Uterus (tissue), 4 donors: ENCODE results near the gene IGSF3. TPM values are rescaled to one million over a fixed set of nuclear protein-coding genes. Genes with fewer than 3 reads are reported as not detected.

Source experiments
- DNase-seq, 2 donors: peaks; one replicate each; pipeline ENCODE4 v3.0.0-alpha.2; 2019 to 2020
- H3K27ac ChIP-seq, 2 donors: fragments of 200-600 bp; sonication (generic); 1 replicate in 1 of 2; 2 replicates in 1 of 2; pipeline ENCODE4 v1.5.1; 2016 to 2018
- H3K27me3 ChIP-seq, 2 donors: fragments of 200-600 bp; sonication (generic); one replicate each; pipeline ENCODE4 v1.5.1; 2018 to 2019; ENCODE audit warnings: control low read depth in 1 of 2
- H3K36me3 ChIP-seq, 2 donors: fragments of 200-600 bp; sonication (generic); one replicate each; pipeline ENCODE4 v1.5.1; 2019; ENCODE audit warnings: control low read depth in 1 of 2
- H3K4me1 ChIP-seq, 2 donors: fragments of 200-600 bp; sonication (generic); one replicate each; pipeline ENCODE4 v1.5.1; 2018 to 2019; ENCODE audit warnings: control low read depth in 1 of 2
- H3K4me3 ChIP-seq, 2 donors: fragments of 200-600 bp; sonication (generic); 1 replicate in 1 of 2; 2 replicates in 1 of 2; pipeline ENCODE4 v1.5.1; 2018 to 2019; ENCODE audit warnings: mild to moderate bottlenecking in 1 of 2
- H3K9me3 ChIP-seq, 2 donors: fragments of 200-600 bp; sonication (generic); one replicate each; pipeline ENCODE4 v1.5.1; 2019; ENCODE audit warnings: control low read depth in 1 of 2
- POLR2A ChIP-seq, 2 donors: fragments of 450-650 bp; IDR thresholded peaks; one replicate each; pipeline ENCODE4 v1.6.1; 2016; ENCODE audit warnings: antibody characterized with exemption in 2 of 2, mild to moderate bottlenecking in 1 of 2, moderate library complexity in 1 of 2
- intact Hi-C: fragments of 100-400 bp; cut with DNase I; formaldehyde crosslinking; loops from one replicate; pipeline ENCODE4 v1.15.1; 2023; ENCODE audit warnings: low total_unique reads
- total RNA-seq, 4 donors: library from RNA; depleted of rRNA in 3 of 4; stranded (reverse); fragments of >200 nt in 3 of 4; gene quantifications; one replicate each; pipeline versions ENCODE4 v1.1.0 to v1.2.4, GENCODE V29; 2014 to 2023
- TF ChIP-seq, protein P1 (sequence below), 4 experiments: fragments of 200-600 bp in 2 of 4; fragments of 450-650 bp in 2 of 4; sonication (generic) in 2 of 4; IDR thresholded peaks; one replicate each; pipeline ENCODE4 v1.5.1; 2016 to 2019; ENCODE audit warnings: antibody characterized with exemption in 4 of 4, mild to moderate bottlenecking in 2 of 4, moderate library complexity in 1 of 4
- donor health status: DM: yes; HTN: yes; CAD: no.

Gene IGSF3
- total RNA-seq, 4 donors from 2014 or later: 3.8 to 35.6 (median 8.4) TPM

DNA sequence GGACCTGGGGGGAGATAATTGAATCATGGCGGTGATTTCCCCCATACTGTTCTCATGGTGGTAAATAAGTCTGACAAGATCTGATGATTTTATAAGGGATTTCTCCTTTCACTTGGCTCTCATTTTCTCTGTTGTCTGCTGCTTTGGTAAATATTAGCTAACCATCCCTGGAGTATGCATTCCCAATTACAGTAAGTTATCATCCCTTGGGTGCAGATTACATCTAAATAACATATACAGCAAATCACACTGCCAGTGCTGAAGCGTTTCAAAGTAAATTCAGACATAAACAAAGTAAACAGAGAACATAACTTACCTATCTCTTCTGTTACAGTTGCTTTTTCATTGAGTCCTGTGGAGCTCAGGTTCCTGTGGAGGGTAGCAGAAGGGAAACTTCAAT, 38.6 kb upstream of the IGSF3 start:
- Histone ChIP-seq H3K27me3 (no peaks in the 10 kb centered on the region), H3K9me3 (no peaks in the 10 kb centered on the region), H3K4me1 (no peaks in the 10 kb centered on the region), H3K36me3 (no peaks in the 10 kb centered on the region), H3K4me3 (no peak overlapping the region), H3K27ac (no peak overlapping the region)
- TF ChIP-seq, protein P1, sequence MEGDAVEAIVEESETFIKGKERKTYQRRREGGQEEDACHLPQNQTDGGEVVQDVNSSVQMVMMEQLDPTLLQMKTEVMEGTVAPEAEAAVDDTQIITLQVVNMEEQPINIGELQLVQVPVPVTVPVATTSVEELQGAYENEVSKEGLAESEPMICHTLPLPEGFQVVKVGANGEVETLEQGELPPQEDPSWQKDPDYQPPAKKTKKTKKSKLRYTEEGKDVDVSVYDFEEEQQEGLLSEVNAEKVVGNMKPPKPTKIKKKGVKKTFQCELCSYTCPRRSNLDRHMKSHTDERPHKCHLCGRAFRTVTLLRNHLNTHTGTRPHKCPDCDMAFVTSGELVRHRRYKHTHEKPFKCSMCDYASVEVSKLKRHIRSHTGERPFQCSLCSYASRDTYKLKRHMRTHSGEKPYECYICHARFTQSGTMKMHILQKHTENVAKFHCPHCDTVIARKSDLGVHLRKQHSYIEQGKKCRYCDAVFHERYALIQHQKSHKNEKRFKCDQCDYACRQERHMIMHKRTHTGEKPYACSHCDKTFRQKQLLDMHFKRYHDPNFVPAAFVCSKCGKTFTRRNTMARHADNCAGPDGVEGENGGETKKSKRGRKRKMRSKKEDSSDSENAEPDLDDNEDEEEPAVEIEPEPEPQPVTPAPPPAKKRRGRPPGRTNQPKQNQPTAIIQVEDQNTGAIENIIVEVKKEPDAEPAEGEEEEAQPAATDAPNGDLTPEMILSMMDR (IDR thresholded peaks at IDR 0.05): no peak
- no peak for TF ChIP-seq POLR2A (IDR thresholded peaks at IDR 0.05)
- intact Hi-C loops: no loop called here
- no peak for DNase-seq

DNA sequence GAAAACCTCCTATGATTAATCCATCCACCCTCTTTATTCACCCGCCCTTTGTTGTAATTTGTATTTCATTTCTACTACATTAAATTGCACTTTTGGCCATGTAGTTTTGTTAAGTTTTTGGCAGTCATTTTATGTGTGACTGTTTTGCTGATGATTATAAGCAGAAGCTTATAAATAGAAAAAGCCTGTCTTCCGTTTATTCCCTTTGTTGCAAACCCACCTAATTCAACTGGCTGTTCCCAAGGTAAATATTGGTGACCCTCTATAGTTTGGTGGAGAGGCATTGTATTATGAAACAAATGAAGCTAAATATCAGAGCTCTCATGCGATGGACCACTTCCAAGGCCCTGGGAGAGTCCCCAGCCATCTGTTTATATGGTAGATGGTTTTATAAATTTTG, 36.7 kb upstream of the IGSF3 start:
- no peaks in the 10 kb centered on the region for H3K4me1 ChIP-seq
- no peak overlapping the region for H3K27ac ChIP-seq
- no peaks in the 10 kb centered on the region for H3K9me3 ChIP-seq
- intact Hi-C loops: no loop called here
- no peaks in the 10 kb centered on the region for H3K27me3 ChIP-seq
- TF ChIP-seq POLR2A (IDR thresholded peaks at IDR 0.05): no peak
- TF ChIP-seq, protein P1 (IDR thresholded peaks at IDR 0.05): no peak
- H3K4me3 ChIP-seq: no peak overlapping the region
- H3K36me3 ChIP-seq: no peaks in the 10 kb centered on the region
- no peak for DNase-seq

DNA sequence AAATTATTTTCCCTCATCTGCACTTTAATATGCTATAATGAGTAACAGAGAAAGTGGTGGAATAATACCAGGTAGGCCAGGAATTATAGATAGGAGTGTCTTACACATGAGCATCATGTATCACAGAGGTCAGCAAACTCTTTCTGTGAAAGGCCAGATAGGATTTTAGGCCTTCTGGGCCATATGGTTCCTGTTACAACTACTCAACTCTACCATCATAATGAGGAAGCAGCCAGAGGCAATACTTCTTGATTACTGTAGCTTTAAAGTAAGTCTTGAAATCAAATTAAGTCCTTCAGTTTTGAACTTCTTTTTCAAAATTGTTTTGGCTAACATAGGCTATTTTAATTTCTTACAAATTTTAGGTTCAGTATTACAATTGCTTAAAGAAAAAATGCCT, 32.1 kb upstream of the IGSF3 start:
- H3K4me3 ChIP-seq: no peak overlapping the region
- H3K27me3 ChIP-seq: no peaks in the 10 kb centered on the region
- no peak overlapping the region for H3K27ac ChIP-seq
- intact Hi-C loops: no loop called here
- H3K36me3 ChIP-seq: no peaks in the 10 kb centered on the region
- TF ChIP-seq, protein P1 (IDR thresholded peaks at IDR 0.05): no peak
- no peak for TF ChIP-seq POLR2A (IDR thresholded peaks at IDR 0.05)
- no peaks in the 10 kb centered on the region for H3K4me1 ChIP-seq
- H3K9me3 ChIP-seq: no peaks in the 10 kb centered on the region
- no peak for DNase-seq

DNA sequence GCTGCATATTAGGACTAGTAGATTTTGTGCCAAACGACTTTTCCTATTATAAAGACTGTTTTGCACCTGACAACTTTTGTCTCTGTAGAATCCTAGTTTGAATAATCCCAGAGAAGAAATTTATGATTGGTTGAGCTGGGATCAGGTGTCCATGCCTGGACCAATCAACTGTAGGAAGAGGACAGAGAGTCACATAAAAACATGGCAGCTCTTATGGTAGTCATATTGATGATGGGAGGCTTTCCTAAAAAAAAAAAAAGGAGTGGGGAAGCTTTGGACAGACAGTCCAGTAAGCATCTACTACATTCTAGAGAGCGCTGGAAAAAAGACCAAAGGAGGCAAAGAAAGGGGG, 30.7 kb upstream of the IGSF3 start:
- Histone ChIP-seq H3K27ac (no peak overlapping the region), H3K4me1 (no peaks in the 10 kb centered on the region), H3K27me3 (no peaks in the 10 kb centered on the region), H3K36me3 (no peaks in the 10 kb centered on the region), H3K9me3 (no peaks in the 10 kb centered on the region), H3K4me3 (no peak overlapping the region)
- intact Hi-C loops: no loop called here
- no peak for DNase-seq
- TF ChIP-seq, protein P1 (IDR thresholded peaks at IDR 0.05): no peak
- TF ChIP-seq POLR2A (IDR thresholded peaks at IDR 0.05): no peak

DNA sequence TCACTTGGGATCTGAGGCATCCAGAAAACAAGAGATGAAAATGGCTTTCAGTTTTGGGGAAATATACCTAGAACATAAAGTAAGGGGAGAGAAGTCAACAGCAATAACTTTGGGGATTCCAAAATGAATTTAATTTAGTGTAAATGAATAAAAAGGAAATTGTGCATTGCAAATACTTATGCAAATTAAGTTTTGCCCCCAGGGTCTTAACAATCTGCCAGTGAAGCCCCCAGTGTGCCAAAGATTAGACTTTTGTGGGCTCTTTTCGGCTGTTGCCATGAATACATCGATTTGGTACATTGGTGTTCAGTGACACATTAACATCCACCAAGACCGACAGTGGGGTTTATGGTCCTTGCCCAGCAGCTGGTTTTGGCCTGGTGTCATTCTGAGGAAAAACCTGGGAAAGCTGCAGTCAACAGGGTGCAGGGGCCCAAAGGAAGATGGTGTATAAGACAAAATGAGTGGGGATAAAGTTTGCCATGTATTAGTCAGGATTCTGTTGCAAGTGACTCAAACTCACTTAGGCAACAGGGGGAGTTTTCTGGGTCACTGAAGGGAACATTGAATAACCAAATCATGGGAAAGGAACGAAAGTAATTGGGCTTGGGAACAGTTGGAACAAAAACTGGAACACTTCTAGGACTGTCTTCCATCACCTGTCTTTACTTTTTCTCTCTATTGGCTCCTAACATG, 30.2 kb upstream of the IGSF3 start:
- Histone ChIP-seq H3K27ac (no peak overlapping the region), H3K36me3 (no peaks in the 10 kb centered on the region), H3K4me3 (no peak overlapping the region), H3K9me3 (no peaks in the 10 kb centered on the region), H3K4me1 (no peaks in the 10 kb centered on the region), H3K27me3 (no peaks in the 10 kb centered on the region)
- TF ChIP-seq, protein P1 (IDR thresholded peaks at IDR 0.05): no peak
- TF ChIP-seq POLR2A (IDR thresholded peaks at IDR 0.05): no peak
- intact Hi-C loops: no loop called here
- no peak for DNase-seq
